EL (cell line): ENCODE results near the gene GRHPR.
"Not testable (repeated sequence)": the region's sequence is repeated elsewhere in the genome, so short reads cannot be mapped to it uniquely, and the experiment has no call there.

Experiments used
- DNase-seq: peaks from one replicate; pipeline ENCODE4 v3.0.0-alpha.2; 2016

Gene GRHPR

GRCh38 chr9:37424204-37424685, 1.7 kb downstream of the GRHPR start:
- DNase-seq, result no peak

GRCh38 chr9:37424686-37425297, 2.3 kb downstream of the GRHPR start:
- no peak for DNase-seq

DNA sequence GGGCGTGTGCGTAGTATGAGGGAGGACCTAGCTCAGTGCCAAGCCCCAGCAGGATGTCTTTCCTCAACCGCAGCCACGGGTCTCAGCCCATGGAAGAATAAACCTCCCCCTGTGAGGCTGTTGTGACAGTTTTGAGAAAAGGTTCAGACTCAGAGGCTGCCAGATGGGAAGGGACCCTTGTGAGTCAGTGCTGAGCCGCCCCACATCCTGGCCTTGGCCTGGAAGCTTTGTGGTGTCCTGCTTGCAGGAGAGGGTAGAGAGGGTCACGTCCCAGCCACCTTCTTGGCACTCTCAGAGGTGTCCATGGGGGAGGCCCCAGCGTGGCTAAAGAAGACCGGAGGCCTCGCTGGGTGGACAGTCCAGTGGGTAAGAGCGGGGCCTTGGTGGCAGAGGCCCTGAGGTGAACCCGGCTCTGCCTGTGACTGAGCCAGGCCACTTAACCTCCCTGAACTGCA, 2.8 kb downstream of the GRHPR start:
- no peak for DNase-seq

DNA sequence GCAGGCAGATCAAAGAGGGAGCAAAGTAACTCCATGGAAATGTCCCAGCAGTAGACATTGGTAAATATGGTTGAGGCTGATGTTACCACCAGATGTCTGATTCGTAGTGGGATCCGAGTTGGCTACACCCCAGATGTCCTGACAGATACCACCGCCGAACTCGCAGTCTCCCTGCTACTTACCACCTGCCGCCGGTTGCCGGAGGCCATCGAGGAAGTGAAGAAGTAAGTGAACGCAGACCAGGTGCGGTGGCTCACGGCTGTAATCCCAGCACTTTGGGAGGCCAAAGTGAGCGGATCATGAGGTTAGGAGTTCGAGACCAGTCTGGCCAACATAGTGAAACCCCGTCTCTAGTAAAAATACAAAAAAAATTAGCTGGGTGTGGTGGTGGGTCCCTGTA, 3.9 kb downstream of the GRHPR start:
- DNase-seq, result not testable (repeated sequence)

GRCh38 chr9:37426846-37427245, 4.3 kb downstream of the GRHPR start:
- no peak for DNase-seq

GRCh38 chr9:37428345-37428744, 5.8 kb downstream of the GRHPR start:
- no peak for DNase-seq

DNA sequence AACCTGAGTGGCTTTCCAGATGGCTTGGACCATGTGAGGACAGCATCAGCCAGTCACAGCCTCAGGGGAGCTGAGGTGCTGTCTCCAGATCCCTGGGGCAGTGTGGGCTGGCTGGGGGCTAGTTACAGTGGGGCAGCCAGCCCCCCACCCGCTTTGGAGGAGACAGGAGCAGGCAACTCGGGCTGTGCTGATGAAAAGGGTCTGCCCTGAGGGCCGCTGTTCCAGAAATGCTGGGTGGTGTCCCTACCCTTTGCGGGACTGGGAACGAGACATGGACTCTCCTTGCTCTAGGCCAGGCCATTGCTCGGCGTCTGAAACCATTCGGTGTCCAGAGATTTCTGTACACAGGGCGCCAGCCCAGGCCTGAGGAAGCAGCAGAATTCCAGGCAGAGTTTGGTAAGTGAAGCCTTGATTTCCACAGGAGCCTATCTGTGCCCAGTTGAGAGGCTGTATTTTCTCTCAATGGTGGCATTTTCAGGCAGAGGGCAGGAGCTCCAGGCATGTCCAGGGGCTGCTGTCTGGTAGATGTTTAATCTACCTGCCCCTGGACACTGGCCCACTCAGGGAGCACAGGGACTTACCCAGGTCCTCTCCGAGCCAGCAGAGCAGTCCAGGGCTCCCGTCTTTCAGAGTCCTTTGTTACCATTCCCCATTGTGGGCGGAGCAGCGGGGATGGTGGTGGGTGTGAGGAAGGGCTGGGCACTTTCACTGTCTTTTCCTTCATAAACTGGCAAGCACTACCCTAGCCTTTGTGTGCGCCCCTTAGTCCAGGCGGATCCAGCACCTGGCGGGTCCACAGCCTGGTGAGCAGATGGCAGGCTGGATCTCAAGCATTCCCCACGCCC, 7.2 kb downstream of the GRHPR start:
- no peak for DNase-seq

DNA sequence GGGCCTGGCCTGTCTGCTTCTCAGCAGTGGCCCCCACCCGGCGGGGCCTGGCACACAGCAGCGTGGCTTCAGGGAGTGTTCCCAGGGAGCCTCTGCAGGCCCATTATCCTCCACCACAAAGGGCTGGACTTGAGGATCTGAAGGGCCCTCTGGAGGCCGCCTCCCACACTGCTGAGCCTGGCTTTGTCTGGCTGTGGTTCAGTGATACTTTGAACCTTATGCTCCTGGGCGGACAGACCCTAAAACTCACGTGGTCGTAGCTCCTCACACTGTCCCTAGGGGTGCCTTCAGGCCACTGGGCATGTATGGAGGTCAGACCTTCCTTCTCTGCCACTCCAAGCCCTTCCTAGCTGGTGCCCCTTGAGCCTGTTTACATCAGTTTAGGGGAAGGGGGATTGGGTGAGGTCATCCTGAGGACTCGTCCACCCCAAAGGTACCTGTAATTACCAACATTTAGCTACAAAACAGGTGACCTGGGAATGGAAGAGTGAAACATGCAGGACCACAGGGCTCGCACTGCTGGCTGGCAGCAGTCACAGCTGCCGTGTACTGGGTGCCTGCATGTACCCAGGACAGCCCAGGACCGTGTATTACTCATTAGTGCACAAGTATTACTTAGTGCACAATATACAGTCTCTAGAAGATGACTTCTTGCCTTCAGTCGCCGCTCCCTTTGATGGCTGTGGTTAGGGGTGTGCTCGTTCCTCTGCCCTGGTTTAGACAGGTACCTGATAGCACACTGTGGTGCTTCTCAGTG, 8.5 kb downstream of the GRHPR start:
- no peak for DNase-seq

- no peak for DNase-seq
These were observed 9.5 kb downstream of the GRHPR start for GRCh38 chr9:37432020-37432419.

DNA sequence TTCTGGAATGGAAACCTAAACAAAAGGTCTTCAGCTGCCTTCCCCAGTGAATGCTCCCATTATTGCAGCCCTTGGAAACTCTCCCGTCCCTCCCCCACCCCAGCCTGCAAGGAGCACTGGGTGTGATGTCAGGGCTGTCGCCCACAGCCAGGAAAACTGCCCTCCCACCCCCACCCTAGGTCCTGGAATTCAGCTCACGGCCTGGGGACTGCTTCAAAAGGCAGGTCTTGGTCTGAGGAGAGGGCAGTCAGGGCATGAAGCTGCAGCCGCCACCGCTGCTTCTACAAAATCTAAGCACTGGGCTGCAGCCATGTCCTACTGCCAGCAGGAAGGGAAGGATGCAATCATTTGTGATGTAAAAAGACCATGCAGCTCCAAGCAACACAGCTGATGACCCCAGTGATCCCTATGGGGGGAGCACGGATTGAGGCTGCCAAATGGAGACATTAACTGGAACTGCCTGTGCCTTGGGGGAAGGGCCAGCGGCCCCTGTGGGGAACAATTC, 11.4 kb downstream of the GRHPR start:
- no peak for DNase-seq

- no peak for DNase-seq
These were observed 14.0 kb downstream of the GRHPR start for GRCh38 chr9:37436540-37436939.

DNA sequence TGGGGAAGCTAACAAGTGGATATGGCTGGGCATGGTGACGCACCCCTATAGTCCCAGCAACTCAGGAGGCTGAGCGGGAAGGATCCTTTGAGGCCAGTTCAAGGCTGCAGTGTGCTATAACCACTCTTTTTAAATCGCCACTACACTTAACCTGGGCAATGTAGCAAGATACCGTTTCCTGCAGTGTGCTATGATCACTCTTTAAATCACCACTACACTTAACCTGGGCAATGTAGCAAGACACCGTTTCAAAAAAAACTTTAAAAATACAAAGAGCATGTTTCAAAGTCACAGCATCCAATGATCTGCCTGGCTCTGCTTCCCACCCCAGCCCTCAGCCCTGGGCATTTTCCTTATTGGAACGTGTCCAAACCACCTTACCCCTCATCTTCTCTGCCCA, 14.5 kb downstream of the GRHPR start:
- no peak for DNase-seq

DNA sequence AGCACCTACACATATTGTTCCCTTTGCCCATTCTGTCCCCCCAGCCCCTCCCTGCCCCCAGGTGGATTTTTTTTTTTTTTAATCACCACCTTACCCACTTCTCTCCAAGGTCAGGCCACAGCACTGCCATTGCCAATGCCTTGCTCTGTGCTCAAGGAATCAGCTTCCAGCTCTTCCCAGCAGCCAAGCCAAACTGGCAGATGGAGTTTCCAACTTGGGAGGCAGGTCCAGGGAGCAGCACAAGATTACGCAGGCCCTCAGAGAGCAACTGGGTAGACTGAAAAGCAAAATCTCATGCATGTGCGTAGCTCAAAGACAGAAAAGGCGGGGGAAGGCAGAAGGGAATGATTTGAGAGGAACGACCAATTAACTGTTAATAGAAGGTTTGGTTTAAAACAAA, 15.1 kb downstream of the GRHPR start:
- DNase-seq, result no peak

- DNase-seq, result no peak
These were observed 15.9 kb downstream of the GRHPR start for GRCh38 chr9:37438359-37438758.

- no peak for DNase-seq
These were observed 19.4 kb downstream of the GRHPR start for GRCh38 chr9:37441776-37442370.

- DNase-seq, result no peak
These were observed 20.1 kb downstream of the GRHPR start for GRCh38 chr9:37442556-37442955.

- no peak for DNase-seq
These were observed 21.1 kb downstream of the GRHPR start for GRCh38 chr9:37443566-37443965.

DNA sequence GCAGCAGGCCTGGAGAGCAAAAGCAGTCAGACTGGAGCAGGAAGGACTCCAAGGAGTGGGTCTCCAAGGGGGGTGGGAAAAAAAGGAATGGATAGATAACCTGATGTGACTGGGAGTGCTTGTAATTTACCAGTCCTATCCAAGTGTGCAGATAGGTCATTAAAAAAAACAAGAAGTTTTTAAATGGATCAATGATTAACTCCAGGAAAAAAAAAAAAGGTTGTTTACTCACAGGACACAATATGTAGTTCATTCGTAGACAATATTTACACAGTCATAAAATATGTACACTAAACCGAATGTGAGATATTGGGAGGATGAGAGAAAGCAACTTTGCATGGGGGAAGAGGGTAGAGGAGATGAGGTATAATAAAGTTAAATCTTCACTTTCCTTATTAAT, 22.4 kb downstream of the GRHPR start:
- no peak for DNase-seq

DNA sequence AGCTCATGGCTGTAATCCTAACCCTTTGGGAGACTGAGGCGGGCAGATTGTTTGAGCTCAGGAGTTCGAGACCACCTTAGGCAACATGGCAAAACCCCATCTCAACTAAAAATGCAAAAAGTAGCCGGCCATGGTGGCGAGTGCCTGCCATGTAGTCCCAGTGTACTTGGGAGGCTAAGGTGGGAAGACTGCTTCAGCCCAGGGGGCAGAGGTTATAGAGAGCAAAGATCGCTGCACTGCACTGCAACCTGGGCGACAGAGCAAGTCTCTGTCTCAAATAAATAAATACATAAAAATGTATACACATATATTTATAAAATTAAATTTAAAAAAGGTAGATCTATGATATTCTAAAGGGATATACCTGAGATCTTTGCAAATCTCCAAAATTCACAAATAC, 23.3 kb downstream of the GRHPR start:
- no peak for DNase-seq

GRCh38 chr9:37446401-37446800, 23.9 kb downstream of the GRHPR start:
- no peak for DNase-seq

GRCh38 chr9:37447111-37447510, 24.6 kb downstream of the GRHPR start:
- no peak for DNase-seq

DNA sequence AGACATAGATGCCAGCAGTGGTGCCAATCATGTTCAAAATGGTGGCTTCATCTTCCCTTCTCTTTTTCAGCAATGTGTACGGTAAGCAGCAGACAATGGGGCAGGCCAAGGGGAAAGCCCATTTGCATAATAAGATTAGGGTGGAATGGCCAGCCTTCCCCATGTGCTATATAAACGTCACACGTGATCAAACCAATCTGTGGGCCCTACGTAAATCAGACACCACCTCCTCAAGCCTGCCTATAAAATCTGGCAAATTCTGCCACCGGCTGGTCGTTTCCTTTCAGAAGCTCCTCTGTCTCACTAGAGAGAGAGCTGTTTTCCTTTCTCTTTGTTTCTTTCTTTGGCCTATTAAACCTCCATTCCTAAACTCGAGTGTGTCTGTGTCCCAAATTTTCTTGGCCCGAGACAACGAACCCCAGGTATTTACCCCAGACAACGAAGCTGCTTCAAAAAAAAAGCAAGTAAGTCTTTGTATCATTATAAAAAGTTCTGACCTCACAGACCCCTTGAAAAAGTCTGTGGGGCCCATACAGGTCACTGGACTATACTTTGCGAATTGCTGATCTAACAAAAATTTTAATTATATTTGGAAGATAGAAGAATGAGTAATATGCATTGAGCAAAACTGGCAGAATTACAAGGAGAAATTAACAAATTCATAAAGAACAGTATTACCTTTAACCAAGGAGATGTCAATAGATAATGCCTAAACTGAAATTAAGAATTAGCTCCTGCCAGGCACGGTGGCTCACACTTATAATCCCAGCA, 27.6 kb downstream of the GRHPR start:
- DNase-seq, result no peak
